GM23338 (cell line): ENCODE measurements around the gene GKN1. TPM values are rescaled to one million over a fixed set of nuclear protein-coding genes. Genes with fewer than 3 reads are reported as not detected.

Experiments
- CREB1 ChIP-seq: fragments of 250-450 bp; sonication (Bioruptor Pico); IDR thresholded peaks from 2 replicates; pipeline ENCODE4 v1.5.0; 2020; ENCODE audit warnings: low read depth, mild to moderate bottlenecking, moderate library complexity
- CTCF ChIP-seq, 2 experiments: fragments of 200-600 bp in 1 of 2; sonication (generic) in 1 of 2; conservative IDR thresholded peaks; 2 replicates each; pipeline versions ENCODE4 v1.5.1 to v1.6.1; 2016 to 2017; ENCODE audit warnings: antibody characterized with exemption in 2 of 2, low read depth in 2 of 2, mild to moderate bottlenecking in 2 of 2, moderate library complexity in 1 of 2
- ETS1 ChIP-seq: IDR thresholded peaks from 2 replicates; pipeline ENCODE4 v1.6.1; 2016; ENCODE audit warnings: antibody characterized with exemption
- EZH2 ChIP-seq: fragments of 200-600 bp; sonication (generic); IDR thresholded peaks from one replicate; pipeline ENCODE4 v1.8.0; 2017; ENCODE audit warnings: antibody characterized with exemption, mild to moderate bottlenecking, low read depth; ENCODE audit not compliant: unreplicated experiment
- EZH2phosphoT487 ChIP-seq: fragments of 200-600 bp; sonication (generic); IDR thresholded peaks from one replicate; pipeline ENCODE4 v1.8.1; 2018; ENCODE audit warnings: antibody characterized with exemption; ENCODE audit not compliant: unreplicated experiment
- NANOG ChIP-seq: IDR thresholded peaks from 2 replicates; pipeline ENCODE4 v1.6.1; 2016; ENCODE audit warnings: antibody characterized with exemption, borderline replicate concordance
- POLR2AphosphoS5 ChIP-seq: IDR thresholded peaks from 2 replicates; pipeline ENCODE4 v1.6.1; 2016; ENCODE audit warnings: antibody characterized with exemption, low read depth
- ZNF462 ChIP-seq: fragments of 250-450 bp; sonication (Bioruptor Pico); IDR thresholded peaks from 2 replicates; pipeline ENCODE4 v1.5.0; 2020; ENCODE audit warnings: mild to moderate bottlenecking, moderate library complexity
- polyA plus RNA-seq: library from polyadenylated mRNA; unstranded; fragments of >200 nt; fragmentation: Nextera tagmentation; extraction: Ambion mirVana; gene quantifications from 2 replicates; pipeline ENCODE4 v1.2.1, GENCODE V29; 2016
- total RNA-seq: library from RNA; depleted of rRNA; stranded (reverse); fragments of >200 nt; shearing (Covaris generic); gene quantifications from 2 replicates; pipeline ENCODE4 v1.2.3, GENCODE V29; 2014

GKN1 gene
- total and polyA plus RNA-seq, 2 experiments from 2014 or later, result not detected

- TF ChIP-seq ZNF462 (CRISPR knock-in tag), result no peak
- TF ChIP-seq EZH2, result no peak
- no peak for TF ChIP-seq CREB1 (CRISPR knock-in tag)
- no peak for TF ChIP-seq POLR2AphosphoS5
- no peak for TF ChIP-seq CTCF (conservative IDR thresholded peaks at IDR 0.05; ENCODE audit: low read depth in 2 of 2)
- TF ChIP-seq NANOG, result no peak
- TF ChIP-seq ETS1, result no peak
- TF ChIP-seq EZH2phosphoT487, result no peak
These were observed 17.9 kb downstream of the GKN1 start (continued) for GRCh38 chr2:68992341-68992740.
